K562 (cell line): ENCODE measurements around the gene GTF2A1. TPM values are rescaled to one million over a fixed set of nuclear protein-coding genes. Genes with fewer than 3 reads are reported as not detected.

Experiments
- BRD4 ChIP-seq: fragments of 200-600 bp; sonication (generic); IDR thresholded peaks from 2 replicates; pipeline ENCODE4 v1.6.1; 2017; ENCODE audit warnings: inconsistent platforms
- HMBOX1 ChIP-seq: sonication (generic); IDR thresholded peaks from 2 replicates; pipeline ENCODE4 v1.6.1; 2016
- KDM5B ChIP-seq: fragments of 200-600 bp; sonication (generic); IDR thresholded peaks from 2 replicates; pipeline ENCODE4 v1.6.1; 2012; ENCODE audit warnings: low read depth, mild to moderate bottlenecking, moderate library complexity, low read length, control low read depth, inconsistent platforms; ENCODE audit not compliant: insufficient replicate concordance
- L3MBTL2 ChIP-seq: fragments of 450-650 bp; IDR thresholded peaks from 2 replicates; pipeline ENCODE4 v1.6.1; 2016; ENCODE audit warnings: mild to moderate bottlenecking, moderate library complexity
- PHF8 ChIP-seq: fragments of 200-600 bp; sonication (generic); IDR thresholded peaks from 2 replicates; pipeline ENCODE4 v1.6.1; 2012; ENCODE audit warnings: mixed run types, mild to moderate bottlenecking, inconsistent platforms, low read length, moderate library complexity, borderline replicate concordance
- PML ChIP-seq: IDR thresholded peaks from 2 replicates; pipeline ENCODE4 v1.6.1; 2012; ENCODE audit warnings: low read length, inconsistent platforms
- POLR2A ChIP-seq: fragments of 450-650 bp; conservative IDR thresholded peaks from 2 replicates; pipeline ENCODE4 v1.6.1; 2016
- SMARCE1 ChIP-seq: fragments of 450-650 bp; IDR thresholded peaks from 2 replicates; pipeline ENCODE4 v1.7.1; 2016; ENCODE audit warnings: mild to moderate bottlenecking
- STAT6 ChIP-seq: sonication (generic); formaldehyde crosslinking; IDR thresholded peaks from 2 replicates; pipeline ENCODE4 v1.8.1; 2023; ENCODE audit warnings: mild to moderate bottlenecking, missing genetic modification reagents
- ZFX ChIP-seq: sonication (generic); formaldehyde crosslinking; IDR thresholded peaks from 2 replicates; pipeline ENCODE4 v1.8.0; 2022; ENCODE audit warnings: mild to moderate bottlenecking, missing genetic modification reagents, moderate library complexity
- ZNF695 ChIP-seq: fragments of 450-650 bp; formaldehyde crosslinking; IDR thresholded peaks from 2 replicates; pipeline ENCODE4 v1.4.0; 2020; ENCODE audit warnings: mild to moderate bottlenecking, moderate library complexity
- polyA plus RNA-seq, 8 experiments: library from polyadenylated mRNA; depleted of rRNA in 4 of 8; stranded (reverse) in 5 of 8; unstranded in 3 of 8; fragments of >200 nt; fragmentation: Nextera tagmentation in 2 of 8; fragmentation: Illumina TruSeq in 1 of 8; extraction: Ambion mirVana in 2 of 8; extraction: Trizol in 1 of 8; gene quantifications; 2 replicates each; pipeline versions ENCODE4 v1.2.1 to v1.2.3, GENCODE V29; 2011 to 2014; ENCODE audit warnings: inconsistent platforms in 1 of 8, missing spikeins in 1 of 8
- total RNA-seq, 7 experiments: library from RNA; depleted of rRNA in 6 of 7; stranded (reverse); fragments of >200 nt in 6 of 7; fragmentation: Illumina TruSeq in 2 of 7; extraction: Trizol in 2 of 7; gene quantifications; 2 replicates each; pipeline versions ENCODE4 v1.2.1 to v1.2.3, GENCODE V29; 2011 to 2021; ENCODE audit warnings: low replicate concordance in 1 of 7
- TF ChIP-seq, protein P1 (sequence below): fragments of 450-650 bp; IDR thresholded peaks from 2 replicates; pipeline ENCODE4 v1.6.1; 2017; ENCODE audit warnings: antibody characterized with exemption, mild to moderate bottlenecking
- TF ChIP-seq, protein P2 (sequence below): fragments of 200-800 bp; sonication (Bioruptor generic); IDR thresholded peaks from 2 replicates; pipeline ENCODE4 v1.6.1; 2016; ENCODE audit warnings: missing genetic modification characterization, missing compliant biosample characterization
- TF ChIP-seq, protein P3 (sequence below): fragments of 450-650 bp; formaldehyde crosslinking; IDR thresholded peaks from 2 replicates; pipeline ENCODE4 v1.4.0; 2020; ENCODE audit warnings: mild to moderate bottlenecking

Gene GTF2A1
- total and polyA plus RNA-seq, 9 of the 15 experiments (the other 6 are each of a cell fraction or from before 2014, with no cell fraction given) = 3.4 to 22.8 (median 14.7) TPM

DNA sequence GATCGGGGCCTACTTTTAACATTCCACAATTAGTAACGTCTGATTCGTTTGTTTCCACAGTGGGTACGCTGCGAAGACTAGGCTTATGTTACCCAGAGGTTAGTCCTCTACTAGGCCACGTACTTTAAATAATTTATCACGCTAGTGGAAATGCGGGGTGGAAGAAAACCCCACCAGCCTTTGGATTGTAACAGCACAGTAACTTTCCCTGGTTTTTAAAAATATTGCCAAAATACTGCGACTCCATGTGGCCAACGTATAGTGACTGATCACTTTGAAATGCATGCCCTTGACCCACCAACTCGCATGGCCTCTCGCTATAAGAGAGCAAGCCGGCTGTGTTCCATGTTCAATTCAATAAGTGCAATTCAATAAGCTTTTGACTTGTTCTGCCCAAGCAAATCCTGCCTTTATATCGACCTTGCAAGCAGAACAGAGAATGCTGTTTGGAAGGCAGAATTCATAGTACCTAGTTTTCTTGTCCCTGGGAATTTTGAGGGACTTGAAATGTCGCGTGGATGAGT, 882 bp upstream of the GTF2A1 start (continued):
- TF ChIP-seq PML (0 out of 2 replicates have a peak, but pooled peaks have one; percentile 12), L3MBTL2 (peak; percentile 10; the same call in 1 of the 2 replicates), PHF8 (peak; percentile 58; the same call in 1 of the 2 replicates), HMBOX1 (no peak), POLR2A (peak; percentile 60; the same call in 1 of the 2 replicates), ZFX (CRISPR knock-in tag) (peak; percentile 72), SMARCE1 (0 out of 2 replicates have a peak, but pooled peaks have one; percentile 8), STAT6 (CRISPR knock-in tag) (0 out of 2 replicates have a peak, but pooled peaks have one; percentile 39), ZNF695 (CRISPR knock-in tag) (no peak), KDM5B (peak; percentile 72), BRD4 (peak; percentile 70)
- TF ChIP-seq, protein P1, sequence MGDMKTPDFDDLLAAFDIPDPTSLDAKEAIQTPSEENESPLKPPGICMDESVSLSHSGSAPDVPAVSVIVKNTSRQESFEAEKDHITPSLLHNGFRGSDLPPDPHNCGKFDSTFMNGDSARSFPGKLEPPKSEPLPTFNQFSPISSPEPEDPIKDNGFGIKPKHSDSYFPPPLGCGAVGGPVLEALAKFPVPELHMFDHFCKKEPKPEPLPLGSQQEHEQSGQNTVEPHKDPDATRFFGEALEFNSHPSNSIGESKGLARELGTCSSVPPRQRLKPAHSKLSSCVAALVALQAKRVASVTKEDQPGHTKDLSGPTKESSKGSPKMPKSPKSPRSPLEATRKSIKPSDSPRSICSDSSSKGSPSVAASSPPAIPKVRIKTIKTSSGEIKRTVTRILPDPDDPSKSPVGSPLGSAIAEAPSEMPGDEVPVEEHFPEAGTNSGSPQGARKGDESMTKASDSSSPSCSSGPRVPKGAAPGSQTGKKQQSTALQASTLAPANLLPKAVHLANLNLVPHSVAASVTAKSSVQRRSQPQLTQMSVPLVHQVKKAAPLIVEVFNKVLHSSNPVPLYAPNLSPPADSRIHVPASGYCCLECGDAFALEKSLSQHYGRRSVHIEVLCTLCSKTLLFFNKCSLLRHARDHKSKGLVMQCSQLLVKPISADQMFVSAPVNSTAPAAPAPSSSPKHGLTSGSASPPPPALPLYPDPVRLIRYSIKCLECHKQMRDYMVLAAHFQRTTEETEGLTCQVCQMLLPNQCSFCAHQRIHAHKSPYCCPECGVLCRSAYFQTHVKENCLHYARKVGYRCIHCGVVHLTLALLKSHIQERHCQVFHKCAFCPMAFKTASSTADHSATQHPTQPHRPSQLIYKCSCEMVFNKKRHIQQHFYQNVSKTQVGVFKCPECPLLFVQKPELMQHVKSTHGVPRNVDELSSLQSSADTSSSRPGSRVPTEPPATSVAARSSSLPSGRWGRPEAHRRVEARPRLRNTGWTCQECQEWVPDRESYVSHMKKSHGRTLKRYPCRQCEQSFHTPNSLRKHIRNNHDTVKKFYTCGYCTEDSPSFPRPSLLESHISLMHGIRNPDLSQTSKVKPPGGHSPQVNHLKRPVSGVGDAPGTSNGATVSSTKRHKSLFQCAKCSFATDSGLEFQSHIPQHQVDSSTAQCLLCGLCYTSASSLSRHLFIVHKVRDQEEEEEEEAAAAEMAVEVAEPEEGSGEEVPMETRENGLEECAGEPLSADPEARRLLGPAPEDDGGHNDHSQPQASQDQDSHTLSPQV = peak; percentile 88
- TF ChIP-seq, protein P2, sequence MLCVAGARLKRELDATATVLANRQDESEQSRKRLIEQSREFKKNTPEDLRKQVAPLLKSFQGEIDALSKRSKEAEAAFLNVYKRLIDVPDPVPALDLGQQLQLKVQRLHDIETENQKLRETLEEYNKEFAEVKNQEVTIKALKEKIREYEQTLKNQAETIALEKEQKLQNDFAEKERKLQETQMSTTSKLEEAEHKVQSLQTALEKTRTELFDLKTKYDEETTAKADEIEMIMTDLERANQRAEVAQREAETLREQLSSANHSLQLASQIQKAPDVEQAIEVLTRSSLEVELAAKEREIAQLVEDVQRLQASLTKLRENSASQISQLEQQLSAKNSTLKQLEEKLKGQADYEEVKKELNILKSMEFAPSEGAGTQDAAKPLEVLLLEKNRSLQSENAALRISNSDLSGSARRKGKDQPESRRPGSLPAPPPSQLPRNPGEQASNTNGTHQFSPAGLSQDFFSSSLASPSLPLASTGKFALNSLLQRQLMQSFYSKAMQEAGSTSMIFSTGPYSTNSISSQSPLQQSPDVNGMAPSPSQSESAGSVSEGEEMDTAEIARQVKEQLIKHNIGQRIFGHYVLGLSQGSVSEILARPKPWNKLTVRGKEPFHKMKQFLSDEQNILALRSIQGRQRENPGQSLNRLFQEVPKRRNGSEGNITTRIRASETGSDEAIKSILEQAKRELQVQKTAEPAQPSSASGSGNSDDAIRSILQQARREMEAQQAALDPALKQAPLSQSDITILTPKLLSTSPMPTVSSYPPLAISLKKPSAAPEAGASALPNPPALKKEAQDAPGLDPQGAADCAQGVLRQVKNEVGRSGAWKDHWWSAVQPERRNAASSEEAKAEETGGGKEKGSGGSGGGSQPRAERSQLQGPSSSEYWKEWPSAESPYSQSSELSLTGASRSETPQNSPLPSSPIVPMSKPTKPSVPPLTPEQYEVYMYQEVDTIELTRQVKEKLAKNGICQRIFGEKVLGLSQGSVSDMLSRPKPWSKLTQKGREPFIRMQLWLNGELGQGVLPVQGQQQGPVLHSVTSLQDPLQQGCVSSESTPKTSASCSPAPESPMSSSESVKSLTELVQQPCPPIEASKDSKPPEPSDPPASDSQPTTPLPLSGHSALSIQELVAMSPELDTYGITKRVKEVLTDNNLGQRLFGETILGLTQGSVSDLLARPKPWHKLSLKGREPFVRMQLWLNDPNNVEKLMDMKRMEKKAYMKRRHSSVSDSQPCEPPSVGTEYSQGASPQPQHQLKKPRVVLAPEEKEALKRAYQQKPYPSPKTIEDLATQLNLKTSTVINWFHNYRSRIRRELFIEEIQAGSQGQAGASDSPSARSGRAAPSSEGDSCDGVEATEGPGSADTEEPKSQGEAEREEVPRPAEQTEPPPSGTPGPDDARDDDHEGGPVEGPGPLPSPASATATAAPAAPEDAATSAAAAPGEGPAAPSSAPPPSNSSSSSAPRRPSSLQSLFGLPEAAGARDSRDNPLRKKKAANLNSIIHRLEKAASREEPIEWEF = 0 out of 2 replicates have a peak, but pooled peaks have one; percentile 63
- TF ChIP-seq, protein P3, sequence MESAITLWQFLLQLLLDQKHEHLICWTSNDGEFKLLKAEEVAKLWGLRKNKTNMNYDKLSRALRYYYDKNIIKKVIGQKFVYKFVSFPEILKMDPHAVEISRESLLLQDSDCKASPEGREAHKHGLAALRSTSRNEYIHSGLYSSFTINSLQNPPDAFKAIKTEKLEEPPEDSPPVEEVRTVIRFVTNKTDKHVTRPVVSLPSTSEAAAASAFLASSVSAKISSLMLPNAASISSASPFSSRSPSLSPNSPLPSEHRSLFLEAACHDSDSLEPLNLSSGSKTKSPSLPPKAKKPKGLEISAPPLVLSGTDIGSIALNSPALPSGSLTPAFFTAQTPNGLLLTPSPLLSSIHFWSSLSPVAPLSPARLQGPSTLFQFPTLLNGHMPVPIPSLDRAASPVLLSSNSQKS (CRISPR knock-in tag) = no peak
- TF ChIP-seq, all 486 proteins: peak for 28
